ENCODE measurements around the gene PARN. TPM values are rescaled to one million over a fixed set of nuclear protein-coding genes. Genes with fewer than 3 reads are reported as not detected.
A peak's percentile ranks its signal among the peaks of the same experiment; 100 is the strongest.

Gene PARN
- total RNA-seq, 3 donors from 2014 or later (not counting 1 experiment from before 2014, with no cell fraction given), result 44.3 to 57.4 (median 45.1) TPM

DNA sequence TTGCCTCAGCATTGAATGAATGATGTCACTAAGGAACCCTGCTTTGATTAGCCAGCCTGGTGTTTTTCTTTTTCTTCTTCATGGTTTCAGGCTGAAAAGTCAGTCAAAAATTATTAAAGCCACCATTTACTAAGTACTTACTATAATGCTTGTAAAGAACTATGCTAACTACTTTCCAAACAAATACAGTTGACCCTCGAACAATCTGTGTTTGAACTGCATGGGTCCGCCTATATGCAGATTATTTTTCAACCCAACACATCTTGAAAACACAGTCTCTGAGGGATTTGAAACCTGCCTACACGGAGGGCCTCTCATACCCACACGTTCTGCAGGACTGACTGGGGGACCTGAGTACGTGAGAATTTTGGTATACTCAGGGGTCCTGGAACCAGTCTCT is 136.3 kb downstream of the PARN start:
- H3K36me3 ChIP-seq (ENCODE audit: control insufficient read depth, insufficient read depth, low read length), result no peaks in the 10 kb centered on the region
- peaks cover 25% of the 10 kb centered on the region for H3K4me1 ChIP-seq (ENCODE audit: control insufficient read depth, insufficient read depth, low read length)
- intact Hi-C loops (cut with micrococcal nuclease), result loop anchor here (10.0 kb wide), 1 partner anchor 51 kb away; no protein-coding TSS in a partner anchor
- DNase-seq, result no peak
- ATAC-seq, result no peak
- H3K27ac Mint-ChIP-seq, result peak overlapping the region; percentile 3 to 5
- H3K4me3 ChIP-seq (ENCODE audit: low read length), result no peak overlapping the region
- H3K9me3 Mint-ChIP-seq, result no peaks in the 10 kb centered on the region
- peaks cover 59 to 61% of the 10 kb centered on the region in 2 donors for H3K4me1 Mint-ChIP-seq
- H3K27me3 ChIP-seq (ENCODE audit: control insufficient read depth, insufficient read depth, low read length), result no peaks in the 10 kb centered on the region
- no peak overlapping the region for H3K27ac ChIP-seq (ENCODE audit: low read length)
- TF ChIP-seq, protein P1, sequence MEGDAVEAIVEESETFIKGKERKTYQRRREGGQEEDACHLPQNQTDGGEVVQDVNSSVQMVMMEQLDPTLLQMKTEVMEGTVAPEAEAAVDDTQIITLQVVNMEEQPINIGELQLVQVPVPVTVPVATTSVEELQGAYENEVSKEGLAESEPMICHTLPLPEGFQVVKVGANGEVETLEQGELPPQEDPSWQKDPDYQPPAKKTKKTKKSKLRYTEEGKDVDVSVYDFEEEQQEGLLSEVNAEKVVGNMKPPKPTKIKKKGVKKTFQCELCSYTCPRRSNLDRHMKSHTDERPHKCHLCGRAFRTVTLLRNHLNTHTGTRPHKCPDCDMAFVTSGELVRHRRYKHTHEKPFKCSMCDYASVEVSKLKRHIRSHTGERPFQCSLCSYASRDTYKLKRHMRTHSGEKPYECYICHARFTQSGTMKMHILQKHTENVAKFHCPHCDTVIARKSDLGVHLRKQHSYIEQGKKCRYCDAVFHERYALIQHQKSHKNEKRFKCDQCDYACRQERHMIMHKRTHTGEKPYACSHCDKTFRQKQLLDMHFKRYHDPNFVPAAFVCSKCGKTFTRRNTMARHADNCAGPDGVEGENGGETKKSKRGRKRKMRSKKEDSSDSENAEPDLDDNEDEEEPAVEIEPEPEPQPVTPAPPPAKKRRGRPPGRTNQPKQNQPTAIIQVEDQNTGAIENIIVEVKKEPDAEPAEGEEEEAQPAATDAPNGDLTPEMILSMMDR (IDR thresholded peaks at IDR 0.05), result no peak
- H3K9me3 ChIP-seq (ENCODE audit: control insufficient read depth, insufficient read depth, low read length), result no peaks in the 10 kb centered on the region
- WGBS (ENCODE audit: insufficient coverage), result 97% methylated on average over 5 of the region's 5 CpGs
- H3K4me3 Mint-ChIP-seq, result no peak overlapping the region
- H3K27me3 Mint-ChIP-seq (ENCODE audit: low read depth in 2 of 2), result no peaks in the 10 kb centered on the region
- no peaks in the 10 kb centered on the region for H3K36me3 Mint-ChIP-seq

DNA sequence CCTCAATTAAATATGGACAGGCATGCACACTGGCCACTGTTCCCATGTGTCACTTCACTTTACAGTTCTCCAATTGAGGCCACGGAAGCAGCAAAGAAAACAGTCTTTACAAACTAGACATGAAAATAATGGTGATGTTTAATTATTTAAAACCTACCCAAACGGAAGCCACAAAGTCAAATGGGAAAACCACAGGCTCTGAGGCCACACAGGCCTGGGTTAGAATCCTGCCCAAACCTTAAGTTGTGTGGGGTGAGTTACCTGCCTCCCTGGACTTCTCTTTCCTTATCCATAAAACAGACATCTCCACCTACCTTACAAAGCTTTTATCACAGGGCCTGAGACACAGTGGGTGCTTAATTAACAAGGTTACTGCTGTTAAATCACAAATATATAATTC is 137.4 kb downstream of the PARN start:
- H3K4me1 Mint-ChIP-seq, result peaks cover 62 to 68% of the 10 kb centered on the region in 2 donors
- TF ChIP-seq, protein P1 (IDR thresholded peaks at IDR 0.05), result no peak
- no CpG with 5 or more reads among the region's 2 CpGs for WGBS (ENCODE audit: insufficient coverage)
- intact Hi-C loops (cut with micrococcal nuclease), result loop anchor here (10.0 kb wide), 1 partner anchor 52 kb away; no protein-coding TSS in a partner anchor
- no peaks in the 10 kb centered on the region for H3K27me3 Mint-ChIP-seq (ENCODE audit: low read depth in 2 of 2)
- H3K4me3 ChIP-seq (ENCODE audit: low read length), result no peak overlapping the region
- no peaks in the 10 kb centered on the region for H3K27me3 ChIP-seq (ENCODE audit: control insufficient read depth, insufficient read depth, low read length)
- no peaks in the 10 kb centered on the region for H3K36me3 ChIP-seq (ENCODE audit: control insufficient read depth, insufficient read depth, low read length)
- no peaks in the 10 kb centered on the region for H3K9me3 Mint-ChIP-seq
- no peak overlapping the region for H3K27ac ChIP-seq (ENCODE audit: low read length)
- ATAC-seq, result no peak
- peak overlapping the region; percentile 38 for H3K4me3 Mint-ChIP-seq
- DNase-seq, result no peak
- no peaks in the 10 kb centered on the region for H3K36me3 Mint-ChIP-seq
- peaks cover 25% of the 10 kb centered on the region for H3K4me1 ChIP-seq (ENCODE audit: control insufficient read depth, insufficient read depth, low read length)
- H3K27ac Mint-ChIP-seq, result peak overlapping the region; percentile 45 to 71
- no peaks in the 10 kb centered on the region for H3K9me3 ChIP-seq (ENCODE audit: control insufficient read depth, insufficient read depth, low read length)

DNA sequence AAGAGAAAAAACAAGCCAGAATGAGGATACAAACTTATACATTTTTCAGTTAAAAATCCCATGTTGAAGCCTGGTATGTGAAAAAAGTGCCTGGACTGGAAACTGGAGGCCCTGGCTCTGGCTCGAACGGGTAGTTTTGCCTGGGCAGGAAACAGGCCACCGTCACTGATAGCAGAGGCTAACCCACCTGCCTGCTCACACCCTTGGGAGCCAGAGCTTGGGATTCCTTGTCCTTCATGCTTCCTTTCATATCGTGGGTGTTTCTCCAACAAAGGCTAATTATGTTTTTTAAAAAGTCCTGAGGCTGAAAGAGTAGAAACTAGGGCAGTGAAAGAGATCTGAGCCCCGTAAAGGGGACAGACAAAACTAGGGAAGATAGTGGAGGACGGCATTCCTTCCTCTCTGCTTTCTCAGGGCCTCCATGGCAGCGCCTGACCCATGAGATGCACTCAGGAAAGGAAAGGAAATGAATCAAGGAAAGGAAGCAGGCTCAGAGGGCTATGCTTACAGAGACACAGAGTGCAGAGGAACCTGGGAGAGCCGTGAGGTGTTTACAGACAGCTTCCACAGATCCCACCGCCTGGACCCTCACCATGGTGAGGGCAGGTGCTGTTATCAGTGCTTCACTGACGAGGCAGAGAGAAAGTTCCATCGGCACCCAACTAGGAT is 138.1 kb downstream of the PARN start:
- Mint-ChIP-seq H3K27me3 (ENCODE audit: low read depth in 2 of 2) (no peaks in the 10 kb centered on the region), H3K4me3 (peak overlapping the region; percentile 33), H3K36me3 (no peaks in the 10 kb centered on the region), H3K27ac (peak overlapping the region; percentile 45 to 71), H3K4me1 (peaks cover 61 to 68% of the 10 kb centered on the region in 2 donors), H3K9me3 (no peaks in the 10 kb centered on the region)
- no peaks in the 10 kb centered on the region for H3K27me3 ChIP-seq (ENCODE audit: control insufficient read depth, insufficient read depth, low read length)
- TF ChIP-seq, protein P1 (IDR thresholded peaks at IDR 0.05), result no peak
- ATAC-seq (no peak), DNase-seq (no peak)
- WGBS (ENCODE audit: insufficient coverage), result 83% methylated on average over 11 of the region's 11 CpGs
- H3K4me3 ChIP-seq (ENCODE audit: low read length), result no peak overlapping the region
- intact Hi-C loops (cut with micrococcal nuclease), result loop anchor here (10.0 kb wide), 1 partner anchor 53 kb away; no protein-coding TSS in a partner anchor
- no peak overlapping the region for H3K27ac ChIP-seq (ENCODE audit: low read length)
- no peaks in the 10 kb centered on the region for H3K36me3 ChIP-seq (ENCODE audit: control insufficient read depth, insufficient read depth, low read length)
- H3K9me3 ChIP-seq (ENCODE audit: control insufficient read depth, insufficient read depth, low read length), result no peaks in the 10 kb centered on the region
- peaks cover 25% of the 10 kb centered on the region for H3K4me1 ChIP-seq (ENCODE audit: control insufficient read depth, insufficient read depth, low read length)

Measured in natural killer cell (primary cell).